ENCODE data around the gene OSBPL1A. TPM values are rescaled to one million over a fixed set of nuclear protein-coding genes. Genes with fewer than 3 reads are reported as not detected.

Gene OSBPL1A
- total and polyA plus RNA-seq, 4 donors, result 12.6 to 38.8 (median 26.0) TPM

- DNase-seq (no peak), ATAC-seq (ENCODE audit: insufficient read depth, low FRiP score) (no peak)
- H3K4me1 ChIP-seq (ENCODE audit: control insufficient read depth in 5 of 5, insufficient read depth in 5 of 5, low read length in 5 of 5), result peaks cover 0 to 11% (median 0%) of the 10 kb centered on the region in 5 donors
- H3K27me3 ChIP-seq (ENCODE audit: control insufficient read depth in 3 of 3, insufficient read depth in 3 of 3, low read length in 2 of 3), result no peaks in the 10 kb centered on the region
- WGBS, 2 donors, result 73 to 84% methylated on average over 5 of the region's 5 CpGs
- H3K36me3 ChIP-seq (ENCODE audit: control insufficient read depth in 4 of 4, insufficient read depth in 4 of 4, low read length in 4 of 4), result no peaks in the 10 kb centered on the region
- H3K9me3 ChIP-seq (ENCODE audit: control insufficient read depth in 4 of 4, insufficient read depth in 3 of 4, low read length in 3 of 4), result no peaks in the 10 kb centered on the region
- no peak overlapping the region for H3K4me3 ChIP-seq
- no peak for TF ChIP-seq CTCF (IDR thresholded peaks at IDR 0.05; ENCODE audit: control extremely low read depth, extremely low read depth)
- no peak overlapping the region for H3K27ac ChIP-seq (ENCODE audit: low read depth in 1 of 2, low read length in 1 of 2)
- H3K9ac ChIP-seq (ENCODE audit: insufficient read depth in 1 of 2, low read length in 2 of 2), result no peak overlapping the region
These were observed 209.5 kb downstream of the OSBPL1A start for GRCh38 chr18:24188120-24188519.

- DNase-seq (no peak), ATAC-seq (ENCODE audit: insufficient read depth, low FRiP score) (no peak)
- Histone ChIP-seq H3K9me3 (ENCODE audit: control insufficient read depth in 4 of 4, insufficient read depth in 3 of 4, low read length in 3 of 4) (no peaks in the 10 kb centered on the region), H3K9ac (ENCODE audit: insufficient read depth in 1 of 2, low read length in 2 of 2) (no peak overlapping the region), H3K27ac (ENCODE audit: low read depth in 1 of 2, low read length in 1 of 2) (no peak overlapping the region), H3K4me3 (no peak overlapping the region), H3K36me3 (ENCODE audit: control insufficient read depth in 4 of 4, insufficient read depth in 4 of 4, low read length in 4 of 4) (no peaks in the 10 kb centered on the region), H3K4me1 (ENCODE audit: control insufficient read depth in 5 of 5, insufficient read depth in 5 of 5, low read length in 5 of 5) (peaks cover 0 to 11% (median 0%) of the 10 kb centered on the region in 5 donors), H3K27me3 (ENCODE audit: control insufficient read depth in 3 of 3, insufficient read depth in 3 of 3, low read length in 2 of 3) (no peaks in the 10 kb centered on the region)
- no peak for TF ChIP-seq CTCF (IDR thresholded peaks at IDR 0.05; ENCODE audit: control extremely low read depth, extremely low read depth)
- 67 to 75% methylated on average over 1 of the region's 1 CpG for WGBS, 2 donors
These were observed 209.9 kb downstream of the OSBPL1A start for GRCh38 chr18:24187689-24188088.

DNA sequence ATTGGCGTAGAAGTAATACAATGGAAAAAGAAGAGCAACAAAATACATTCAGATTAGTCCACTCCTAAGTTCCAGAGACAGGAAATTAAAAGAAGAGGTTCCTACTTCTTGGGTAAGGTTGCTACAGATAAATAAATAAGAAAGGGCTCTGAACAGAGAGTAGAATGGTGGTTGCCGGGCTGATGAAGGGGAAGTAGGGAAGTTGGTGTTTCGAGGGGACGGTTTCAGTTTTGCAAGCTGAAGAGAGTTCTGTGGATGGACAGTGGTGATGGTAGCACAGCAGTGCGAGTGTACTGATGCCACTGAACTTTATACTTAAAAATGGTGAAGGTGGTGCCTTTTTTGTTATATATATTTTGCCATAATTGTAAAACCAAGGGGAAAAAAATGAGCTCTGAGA lies 210.6 kb downstream of the OSBPL1A start:
- no peak overlapping the region for H3K4me3 ChIP-seq
- no peaks in the 10 kb centered on the region for H3K9me3 ChIP-seq (ENCODE audit: control insufficient read depth in 4 of 4, insufficient read depth in 3 of 4, low read length in 3 of 4)
- WGBS, 2 donors, result 50 to 74% methylated on average over 5 of the region's 5 CpGs
- no peak overlapping the region for H3K9ac ChIP-seq (ENCODE audit: insufficient read depth in 1 of 2, low read length in 2 of 2)
- peaks cover 0 to 11% (median 0%) of the 10 kb centered on the region in 5 donors for H3K4me1 ChIP-seq (ENCODE audit: control insufficient read depth in 5 of 5, insufficient read depth in 5 of 5, low read length in 5 of 5)
- ATAC-seq (ENCODE audit: insufficient read depth, low FRiP score), result no peak
- no peaks in the 10 kb centered on the region for H3K36me3 ChIP-seq (ENCODE audit: control insufficient read depth in 4 of 4, insufficient read depth in 4 of 4, low read length in 4 of 4)
- H3K27ac ChIP-seq (ENCODE audit: low read depth in 1 of 2, low read length in 1 of 2), result no peak overlapping the region
- TF ChIP-seq CTCF (IDR thresholded peaks at IDR 0.05; ENCODE audit: control extremely low read depth, extremely low read depth), result no peak
- H3K27me3 ChIP-seq (ENCODE audit: control insufficient read depth in 3 of 3, insufficient read depth in 3 of 3, low read length in 2 of 3), result no peaks in the 10 kb centered on the region
- no peak for DNase-seq

DNA sequence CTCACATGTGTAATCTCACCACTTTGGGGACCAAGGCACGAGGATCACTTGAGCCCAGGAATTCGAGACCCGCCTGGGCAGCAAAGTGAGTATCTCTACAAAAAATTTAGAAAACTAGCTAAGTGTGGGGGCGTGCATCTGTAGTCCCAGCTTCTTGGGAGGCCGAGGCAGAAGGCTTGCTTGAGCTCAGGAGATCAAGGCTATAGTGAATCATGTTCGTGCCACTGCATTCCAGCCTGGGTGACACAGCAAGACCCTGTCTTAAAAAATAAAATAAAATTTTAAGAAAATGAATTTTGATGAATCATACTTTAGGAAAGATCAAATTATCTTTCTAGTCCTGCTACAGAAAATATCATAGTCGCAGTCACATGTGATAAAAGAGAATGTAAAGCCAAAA lies 211.8 kb downstream of the OSBPL1A start:
- Histone ChIP-seq H3K27me3 (ENCODE audit: control insufficient read depth in 3 of 3, insufficient read depth in 3 of 3, low read length in 2 of 3) (no peaks in the 10 kb centered on the region), H3K27ac (ENCODE audit: low read depth in 1 of 2, low read length in 1 of 2) (no peak overlapping the region), H3K4me1 (ENCODE audit: control insufficient read depth in 5 of 5, insufficient read depth in 5 of 5, low read length in 5 of 5) (peaks cover 0 to 11% (median 0%) of the 10 kb centered on the region in 5 donors), H3K4me3 (no peak overlapping the region), H3K9ac (ENCODE audit: insufficient read depth in 1 of 2, low read length in 2 of 2) (no peak overlapping the region), H3K9me3 (ENCODE audit: control insufficient read depth in 4 of 4, insufficient read depth in 3 of 4, low read length in 3 of 4) (no peaks in the 10 kb centered on the region), H3K36me3 (ENCODE audit: control insufficient read depth in 4 of 4, insufficient read depth in 4 of 4, low read length in 4 of 4) (peaks cover 0 to 3% (median 1%) of the 10 kb centered on the region in 4 donors)
- ATAC-seq (ENCODE audit: insufficient read depth, low FRiP score), result no peak
- no peak for DNase-seq
- 95 to 98% methylated on average over 7 of the region's 7 CpGs for WGBS, 2 donors
- TF ChIP-seq CTCF (IDR thresholded peaks at IDR 0.05; ENCODE audit: control extremely low read depth, extremely low read depth), result no peak

All from lung (tissue), 12 donors.